ENCODE measurements around the gene SFRP4.

SFRP4 gene

DNA sequence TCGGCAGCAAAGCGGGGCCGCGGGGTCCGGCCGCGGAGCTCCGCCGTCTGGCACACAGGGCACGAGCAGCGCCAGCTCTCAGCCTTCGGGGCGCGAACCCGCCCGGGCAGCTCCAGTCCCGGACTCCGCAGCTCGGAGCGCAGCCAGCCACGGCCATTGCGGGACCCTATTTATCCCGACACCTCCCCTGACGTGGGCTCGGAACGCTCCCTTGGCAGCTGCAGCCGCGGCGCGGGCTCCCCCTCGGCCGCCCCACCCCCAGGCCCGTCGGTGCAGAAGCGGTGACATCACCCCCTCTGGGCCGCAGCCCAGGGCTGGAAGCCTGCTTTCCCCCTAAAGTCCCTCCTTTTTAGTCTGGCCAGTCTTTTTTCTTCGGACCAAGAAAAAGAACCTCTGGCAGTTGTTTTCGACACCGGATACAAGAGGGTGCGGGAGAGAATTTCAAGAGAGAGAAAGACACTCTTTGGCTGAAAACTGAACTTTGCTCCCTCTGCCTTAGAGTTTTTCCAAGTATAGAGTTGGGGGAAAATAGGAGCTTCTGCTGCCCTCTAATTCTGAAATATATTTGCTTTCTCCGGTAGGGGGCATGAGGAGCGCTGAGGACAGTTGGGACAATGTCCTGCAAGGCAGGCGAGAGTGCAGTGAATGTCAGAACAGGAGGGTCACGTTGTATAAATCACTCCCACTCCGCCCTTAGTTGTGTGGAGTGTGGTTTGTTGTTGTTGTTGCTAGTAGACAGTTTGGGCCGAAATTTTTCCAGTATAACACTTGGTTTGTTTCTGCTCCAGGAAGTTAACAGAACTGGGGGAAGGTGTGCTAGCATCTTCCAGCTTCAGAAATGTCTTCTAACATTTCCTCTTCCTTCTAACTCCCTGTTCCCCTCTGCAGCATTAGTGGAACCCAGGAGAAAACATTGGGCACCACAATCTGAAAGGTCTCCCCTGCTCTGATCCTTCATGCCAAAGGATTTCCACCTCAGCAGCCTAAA, at the start of gene SFRP4:
TSS of gene SFRP4 (minus strand) at position 145 of the 988 bp plus-strand sequence. CDS start 280 bp downstream, outside the sequence.
- Histone ChIP-seq H4K20me1 (ENCODE audit: insufficient read depth, low read length, poor library complexity, severe bottlenecking) (peaks cover 5% of the 10 kb centered on the region), H3K4me2 (ENCODE audit: low read depth, low read length, poor library complexity, severe bottlenecking) (peak within 1 kb of the TSS; percentile 56), H3K9ac (ENCODE audit: low read depth, low read length, poor library complexity, severe bottlenecking) (peak within 1 kb of the TSS; percentile 57), H3K9me2 (replicated peaks; ENCODE audit: low read depth, low read length) (no peaks in the 10 kb centered on the region), H3K9me3 (ENCODE audit: insufficient read depth, low read depth, low read length) (no peaks in the 10 kb centered on the region), H3K79me2 (ENCODE audit: insufficient read depth, low read length) (peaks cover 10% of the 10 kb centered on the region), H3K27me3 (ENCODE audit: insufficient read depth, low read length, poor library complexity, severe bottlenecking) (no peaks in the 10 kb centered on the region), H3K36me3 (ENCODE audit: insufficient read depth, low read length) (no peaks in the 10 kb centered on the region), H3K4me1 (ENCODE audit: insufficient read depth, low read length, poor library complexity, severe bottlenecking) (peaks cover 23% of the 10 kb centered on the region), H2AFZ (ENCODE audit: low read length) (peak within 1 kb of the TSS; percentile 82), H3K4me3 (ENCODE audit: low read length, poor library complexity, severe bottlenecking) (peak within 1 kb of the TSS; percentile 71), H3F3A (ENCODE audit: low read depth) (no peaks in the 10 kb centered on the region)
- TF ChIP-seq, protein P1, sequence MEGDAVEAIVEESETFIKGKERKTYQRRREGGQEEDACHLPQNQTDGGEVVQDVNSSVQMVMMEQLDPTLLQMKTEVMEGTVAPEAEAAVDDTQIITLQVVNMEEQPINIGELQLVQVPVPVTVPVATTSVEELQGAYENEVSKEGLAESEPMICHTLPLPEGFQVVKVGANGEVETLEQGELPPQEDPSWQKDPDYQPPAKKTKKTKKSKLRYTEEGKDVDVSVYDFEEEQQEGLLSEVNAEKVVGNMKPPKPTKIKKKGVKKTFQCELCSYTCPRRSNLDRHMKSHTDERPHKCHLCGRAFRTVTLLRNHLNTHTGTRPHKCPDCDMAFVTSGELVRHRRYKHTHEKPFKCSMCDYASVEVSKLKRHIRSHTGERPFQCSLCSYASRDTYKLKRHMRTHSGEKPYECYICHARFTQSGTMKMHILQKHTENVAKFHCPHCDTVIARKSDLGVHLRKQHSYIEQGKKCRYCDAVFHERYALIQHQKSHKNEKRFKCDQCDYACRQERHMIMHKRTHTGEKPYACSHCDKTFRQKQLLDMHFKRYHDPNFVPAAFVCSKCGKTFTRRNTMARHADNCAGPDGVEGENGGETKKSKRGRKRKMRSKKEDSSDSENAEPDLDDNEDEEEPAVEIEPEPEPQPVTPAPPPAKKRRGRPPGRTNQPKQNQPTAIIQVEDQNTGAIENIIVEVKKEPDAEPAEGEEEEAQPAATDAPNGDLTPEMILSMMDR (conservative IDR thresholded peaks at IDR 0.05; ENCODE audit: low read length) = peak; percentile 77
- TF ChIP-seq EZH2phosphoT487 (IDR thresholded peaks at IDR 0.05; ENCODE audit: borderline replicate concordance) = no peak

GRCh38 chr7:37964196-37964595, 47.6 kb upstream of the SFRP4 start:
- no peak overlapping the region for H3K4me2 ChIP-seq (ENCODE audit: low read depth, low read length, poor library complexity, severe bottlenecking)
- H3F3A ChIP-seq (ENCODE audit: low read depth) = no peaks in the 10 kb centered on the region
- no peaks in the 10 kb centered on the region for H3K9me2 ChIP-seq (replicated peaks; ENCODE audit: low read depth, low read length)
- no peak for TF ChIP-seq EZH2phosphoT487 (IDR thresholded peaks at IDR 0.05; ENCODE audit: borderline replicate concordance)
- TF ChIP-seq, protein P1 (conservative IDR thresholded peaks at IDR 0.05; ENCODE audit: low read length) = no peak
- no peaks in the 10 kb centered on the region for H3K36me3 ChIP-seq (ENCODE audit: insufficient read depth, low read length)
- H3K79me2 ChIP-seq (ENCODE audit: insufficient read depth, low read length) = no peaks in the 10 kb centered on the region
- no peak overlapping the region for H3K9ac ChIP-seq (ENCODE audit: low read depth, low read length, poor library complexity, severe bottlenecking)
- no peaks in the 10 kb centered on the region for H4K20me1 ChIP-seq (ENCODE audit: insufficient read depth, low read length, poor library complexity, severe bottlenecking)
- H3K4me1 ChIP-seq (ENCODE audit: insufficient read depth, low read length, poor library complexity, severe bottlenecking) = peaks cover 5% of the 10 kb centered on the region
- H3K27me3 ChIP-seq (ENCODE audit: insufficient read depth, low read length, poor library complexity, severe bottlenecking) = no peaks in the 10 kb centered on the region
- no peaks in the 10 kb centered on the region for H3K9me3 ChIP-seq (ENCODE audit: insufficient read depth, low read depth, low read length)
- H2AFZ ChIP-seq (ENCODE audit: low read length) = no peak overlapping the region
- no peak overlapping the region for H3K4me3 ChIP-seq (ENCODE audit: low read length, poor library complexity, severe bottlenecking)

DNA sequence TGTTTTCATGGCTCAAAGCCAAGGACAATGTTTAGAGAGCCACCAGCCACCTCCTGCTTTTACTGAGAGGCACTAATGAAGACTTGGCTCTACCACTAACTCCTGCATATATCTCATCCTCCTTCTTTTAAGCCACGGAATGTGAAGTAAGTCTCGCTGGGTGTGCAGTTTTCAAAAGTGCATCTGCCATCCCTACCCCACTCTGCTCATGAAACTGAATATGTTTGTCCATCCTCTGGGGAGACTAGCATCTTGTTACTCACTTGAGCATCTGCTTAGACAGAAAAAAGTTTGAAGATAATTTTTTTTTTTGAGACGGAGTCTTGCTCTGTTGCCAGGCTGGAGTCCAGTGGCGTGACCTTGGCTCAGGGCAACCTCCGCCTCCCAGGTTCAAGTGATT, 44.6 kb upstream of the SFRP4 start:
- Histone ChIP-seq H3K27me3 (ENCODE audit: insufficient read depth, low read length, poor library complexity, severe bottlenecking) (no peaks in the 10 kb centered on the region), H2AFZ (ENCODE audit: low read length) (no peak overlapping the region), H4K20me1 (ENCODE audit: insufficient read depth, low read length, poor library complexity, severe bottlenecking) (no peaks in the 10 kb centered on the region), H3K4me1 (ENCODE audit: insufficient read depth, low read length, poor library complexity, severe bottlenecking) (no peaks in the 10 kb centered on the region), H3K4me2 (ENCODE audit: low read depth, low read length, poor library complexity, severe bottlenecking) (no peak overlapping the region), H3K79me2 (ENCODE audit: insufficient read depth, low read length) (no peaks in the 10 kb centered on the region), H3K9me3 (ENCODE audit: insufficient read depth, low read depth, low read length) (no peaks in the 10 kb centered on the region), H3K9me2 (replicated peaks; ENCODE audit: low read depth, low read length) (no peaks in the 10 kb centered on the region), H3K4me3 (ENCODE audit: low read length, poor library complexity, severe bottlenecking) (no peak overlapping the region), H3K36me3 (ENCODE audit: insufficient read depth, low read length) (no peaks in the 10 kb centered on the region), H3F3A (ENCODE audit: low read depth) (no peaks in the 10 kb centered on the region), H3K9ac (ENCODE audit: low read depth, low read length, poor library complexity, severe bottlenecking) (no peak overlapping the region)
- TF ChIP-seq, protein P1 (conservative IDR thresholded peaks at IDR 0.05; ENCODE audit: low read length) = no peak
- no peak for TF ChIP-seq EZH2phosphoT487 (IDR thresholded peaks at IDR 0.05; ENCODE audit: borderline replicate concordance)

Measured in Loucy (cell line).